Activated CD8-positive, alpha-beta T cell treated with anti-CD3 and anti-CD28 coated beads for 36 hours (primary cell): ENCODE results near the gene DNAJC28. TPM values are rescaled to one million over a fixed set of nuclear protein-coding genes. Genes with fewer than 3 reads are reported as not detected.

Source experiments
- ATAC-seq: fragments of 200-7000 bp; cut with Tn5 transposase; one replicate; pipeline ENCODE4 v1.10.0; 2021; ENCODE audit warnings: mild to moderate bottlenecking, moderate library complexity
- CTCF ChIA-PET: fragments of 350-600 bp; sonication (Branson Sonifier 250); formaldehyde crosslinking; loops from one replicate; lab custom pipeline; 2021; ENCODE audit warnings: antibody characterized with exemption; lab: Charles Lee
- POLR2A ChIA-PET: fragments of 350-600 bp; sonication (Branson Sonifier 250); formaldehyde crosslinking; loops from one replicate; lab custom pipeline; 2021; ENCODE audit warnings: antibody characterized with exemption; lab: Charles Lee
- DNase-seq: peaks from one replicate; pipeline ENCODE4 v3.0.0-alpha.2; 2020
- H3K27ac Mint-ChIP-seq: one replicate; pipeline ENCODE4 v1.8.0; 2021; ENCODE audit warnings: mild to moderate bottlenecking, mixed read lengths
- H3K27me3 Mint-ChIP-seq: one replicate; pipeline ENCODE4 v1.8.0; 2021; ENCODE audit warnings: mixed read lengths
- H3K36me3 Mint-ChIP-seq: one replicate; pipeline ENCODE4 v1.8.0; 2021; ENCODE audit warnings: low read depth, mixed read lengths
- H3K4me1 Mint-ChIP-seq: one replicate; pipeline ENCODE4 v1.8.0; 2021; ENCODE audit warnings: low read depth, mixed read lengths
- H3K4me3 Mint-ChIP-seq: one replicate; pipeline ENCODE4 v1.8.0; 2021; ENCODE audit warnings: mild to moderate bottlenecking, moderate library complexity, mixed read lengths
- H3K9me3 Mint-ChIP-seq: one replicate; pipeline ENCODE4 v1.8.0; 2021; ENCODE audit warnings: mixed read lengths
- intact Hi-C: fragments of 100-400 bp; cut with micrococcal nuclease; formaldehyde crosslinking; loops from one replicate; pipeline ENCODE4 v1.10.0; 2022
- total RNA-seq, 2 experiments: library from RNA; stranded (reverse); gene quantifications; one replicate each; pipeline ENCODE4 v1.2.3, GENCODE V29; 2021
- TF ChIP-seq, protein P1 (sequence below): fragments of 200-600 bp; IDR thresholded peaks from one replicate; pipeline ENCODE4 v1.8.0; 2022; ENCODE audit warnings: antibody characterized with exemption, mild to moderate bottlenecking

The DNAJC28 gene
- total RNA-seq, 2 experiments from 2014 or later: 0.22 to 0.56 TPM

DNA sequence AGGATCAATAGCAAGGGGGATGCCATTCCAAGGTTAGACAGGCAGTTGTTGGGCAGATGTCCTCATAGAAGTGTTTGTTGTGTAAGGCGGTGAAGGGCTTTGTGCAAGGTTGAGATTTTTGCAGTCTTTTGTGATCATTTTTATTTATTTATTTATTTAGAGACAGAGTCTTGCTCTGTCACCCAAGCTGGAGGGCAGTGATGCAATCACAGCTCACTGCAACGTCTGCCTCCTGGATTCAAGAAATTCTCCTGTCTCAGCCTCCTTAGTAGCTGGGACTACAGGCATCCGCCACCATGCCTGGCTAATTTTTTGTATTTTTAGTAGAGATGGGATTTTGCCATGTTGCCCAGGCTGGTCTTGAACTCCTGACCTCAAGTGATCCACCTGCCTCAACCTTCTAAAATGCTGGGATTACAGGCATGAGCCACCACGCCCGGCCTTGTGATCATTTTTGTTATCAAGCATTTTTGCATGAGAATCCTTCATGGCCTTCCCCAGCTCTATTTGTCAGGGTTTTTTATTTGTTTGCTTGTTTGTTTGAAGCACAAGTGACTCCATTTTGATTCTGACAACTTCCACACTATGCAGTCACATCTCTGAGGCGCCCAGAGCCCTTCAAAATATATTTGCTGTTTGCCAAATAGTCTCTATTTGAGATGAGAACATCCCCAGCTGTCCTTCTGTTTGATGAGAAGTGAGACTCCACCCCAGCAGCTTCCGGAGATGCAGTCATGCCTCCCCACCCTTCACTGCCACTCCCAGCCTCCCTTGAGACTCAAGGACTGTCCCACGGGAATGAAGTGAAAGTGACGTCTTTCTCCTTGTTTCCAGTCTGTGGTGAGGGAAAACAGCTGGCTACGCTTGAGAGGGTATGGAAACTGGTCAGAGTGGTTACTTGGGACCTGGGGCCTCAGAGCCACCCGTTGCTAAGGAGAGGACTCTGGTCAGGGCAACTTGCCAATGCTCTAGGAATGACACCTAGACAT is 49.7 kb downstream of the DNAJC28 start:
- Mint-ChIP-seq H3K27ac (no peak overlapping the region), H3K36me3 (peaks cover 12% of the 10 kb centered on the region), H3K4me1 (peaks cover 7% of the 10 kb centered on the region), H3K9me3 (no peaks in the 10 kb centered on the region), H3K4me3 (no peak overlapping the region), H3K27me3 (no peaks in the 10 kb centered on the region)
- CTCF ChIA-PET: interaction anchor here (0.9 to 2.3 kb wide), 6 partner anchors 56 to 245 kb away, joined by 3 to 8 read pairs (median 5); no protein-coding TSS in a partner anchor
- intact Hi-C loops: no loop called here
- no peak for DNase-seq
- TF ChIP-seq, protein P1, sequence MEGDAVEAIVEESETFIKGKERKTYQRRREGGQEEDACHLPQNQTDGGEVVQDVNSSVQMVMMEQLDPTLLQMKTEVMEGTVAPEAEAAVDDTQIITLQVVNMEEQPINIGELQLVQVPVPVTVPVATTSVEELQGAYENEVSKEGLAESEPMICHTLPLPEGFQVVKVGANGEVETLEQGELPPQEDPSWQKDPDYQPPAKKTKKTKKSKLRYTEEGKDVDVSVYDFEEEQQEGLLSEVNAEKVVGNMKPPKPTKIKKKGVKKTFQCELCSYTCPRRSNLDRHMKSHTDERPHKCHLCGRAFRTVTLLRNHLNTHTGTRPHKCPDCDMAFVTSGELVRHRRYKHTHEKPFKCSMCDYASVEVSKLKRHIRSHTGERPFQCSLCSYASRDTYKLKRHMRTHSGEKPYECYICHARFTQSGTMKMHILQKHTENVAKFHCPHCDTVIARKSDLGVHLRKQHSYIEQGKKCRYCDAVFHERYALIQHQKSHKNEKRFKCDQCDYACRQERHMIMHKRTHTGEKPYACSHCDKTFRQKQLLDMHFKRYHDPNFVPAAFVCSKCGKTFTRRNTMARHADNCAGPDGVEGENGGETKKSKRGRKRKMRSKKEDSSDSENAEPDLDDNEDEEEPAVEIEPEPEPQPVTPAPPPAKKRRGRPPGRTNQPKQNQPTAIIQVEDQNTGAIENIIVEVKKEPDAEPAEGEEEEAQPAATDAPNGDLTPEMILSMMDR: no peak
- POLR2A ChIA-PET: interaction anchor here (0.9 kb wide), 1 partner anchor 9 kb away, joined by 3 read pairs; no protein-coding TSS in a partner anchor
- ATAC-seq: no peak

Other genes with a start within 250 kb of the DNAJC28 start
- 10 to 100 TPM; 25.0 to 30.5 TPM for gene IL10RB, start 225.3 kb downstream of the DNAJC28 start, total RNA-seq
- 10 to 100 TPM; 25.6 to 30.3 TPM for gene IFNAR1, start 166.7 kb downstream of the DNAJC28 start, total RNA-seq
- 1 to 10 TPM; 7.8 to 9.8 TPM for gene IFNGR2, start 88.3 kb downstream of the DNAJC28 start, total RNA-seq
- gene TMEM50B, start 11.7 kb downstream of the DNAJC28 start, total RNA-seq: 10 to 100 TPM; 14.4 to 15.2 TPM
- gene GART, start 50.4 kb upstream of the DNAJC28 start, total RNA-seq: 100 to 1,000 TPM; 224 to 232 TPM
- 100 to 1,000 TPM; 267 to 276 TPM for gene SON, start 51.3 kb upstream of the DNAJC28 start, total RNA-seq
- 10 to 100 TPM; 36.8 to 41.5 TPM for gene DONSON, start 97.0 kb upstream of the DNAJC28 start, total RNA-seq
- 10 to 100 TPM; 30.1 to 33.2 TPM for gene CRYZL1, start 150.0 kb upstream of the DNAJC28 start, total RNA-seq
- gene ITSN1, start 150.8 kb upstream of the DNAJC28 start, total RNA-seq: 1 to 10 TPM; 4.4 to 4.7 TPM